GM23248 (cell line): ENCODE results near the gene ZFP82. TPM values are rescaled to one million over a fixed set of nuclear protein-coding genes. Genes with fewer than 3 reads are reported as not detected.

ENCODE experiments used
- DNase-seq: peaks from one replicate; pipeline ENCODE4 v3.0.0-alpha.2; 2015
- H2AFZ ChIP-seq: fragments of 200-600 bp; sonication (generic); 2 replicates; pipeline ENCODE4 v1.6.1; 2016; ENCODE audit warnings: antibody characterized with exemption
- H3F3A ChIP-seq: fragments of 200-600 bp; sonication (generic); 2 replicates; pipeline ENCODE4 v1.6.1; 2016; ENCODE audit warnings: mild to moderate bottlenecking, antibody characterized with exemption, mixed run types; ENCODE audit not compliant: insufficient read depth
- H3K27ac ChIP-seq: fragments of 200-600 bp; sonication (generic); 2 replicates; pipeline ENCODE4 v1.5.1; 2016; ENCODE audit warnings: mild to moderate bottlenecking
- H3K27me3 ChIP-seq: fragments of 200-600 bp; sonication (generic); replicated peaks from 2 replicates; pipeline ENCODE4 v1.6.1; 2016; ENCODE audit warnings: mild to moderate bottlenecking; ENCODE audit not compliant: insufficient read depth
- H3K36me3 ChIP-seq: fragments of 200-600 bp; sonication (generic); 2 replicates; pipeline ENCODE4 v1.6.1; 2016; ENCODE audit warnings: low read depth, mild to moderate bottlenecking
- H3K4me1 ChIP-seq: fragments of 200-600 bp; sonication (generic); 2 replicates; pipeline ENCODE4 v1.6.1; 2016; ENCODE audit warnings: mild to moderate bottlenecking; ENCODE audit not compliant: insufficient read depth
- H3K4me2 ChIP-seq: fragments of 200-600 bp; sonication (generic); one replicate; pipeline ENCODE4 v1.6.1; 2016; ENCODE audit warnings: mild to moderate bottlenecking; ENCODE audit not compliant: unreplicated experiment
- H3K4me3 ChIP-seq: fragments of 200-600 bp; sonication (generic); 2 replicates; pipeline ENCODE4 v1.5.1; 2016; ENCODE audit warnings: mild to moderate bottlenecking
- H3K79me2 ChIP-seq: fragments of 200-600 bp; sonication (generic); 2 replicates; pipeline ENCODE4 v1.6.1; 2016; ENCODE audit warnings: mild to moderate bottlenecking; ENCODE audit not compliant: insufficient read depth
- H3K9ac ChIP-seq: fragments of 200-600 bp; sonication (generic); 2 replicates; pipeline ENCODE4 v1.6.1; 2016; ENCODE audit warnings: mild to moderate bottlenecking
- H3K9me2 ChIP-seq: fragments of 200-600 bp; sonication (generic); 2 replicates; pipeline ENCODE4 v1.6.1; 2016; ENCODE audit warnings: mixed run types, mild to moderate bottlenecking, moderate library complexity; ENCODE audit not compliant: insufficient read depth
- H3K9me3 ChIP-seq: fragments of 200-600 bp; sonication (generic); one replicate; pipeline ENCODE4 v1.6.1; 2017; ENCODE audit warnings: low read depth
- H4K20me1 ChIP-seq: fragments of 200-600 bp; sonication (generic); 2 replicates; pipeline ENCODE4 v1.6.0; 2016; ENCODE audit not compliant: insufficient read depth
- EZH2 ChIP-seq: fragments of 200-600 bp; sonication (generic); IDR thresholded peaks from 2 replicates; pipeline ENCODE4 v1.6.1; 2018; ENCODE audit warnings: antibody characterized with exemption, mild to moderate bottlenecking; ENCODE audit not compliant: insufficient read depth, poor library complexity, severe bottlenecking
- EZH2phosphoT487 ChIP-seq: fragments of 200-600 bp; sonication (generic); IDR thresholded peaks from 2 replicates; pipeline ENCODE4 v1.6.1; 2018; ENCODE audit warnings: antibody characterized with exemption, moderate library complexity, mild to moderate bottlenecking, low read depth; ENCODE audit not compliant: insufficient read depth
- WGBS, 2 experiments: methylation state at CpG; one replicate each; pipeline ENCODE4 v1.1.6; 2015 to 2017; ENCODE audit warnings: low lambda C conversion rate in 2 of 2, low coverage in 1 of 2; ENCODE audit errors: missing lambda C conversion rate in 2 of 2; 5-methylcytosine and 5-hydroxymethylcytosine counted together
- in situ Hi-C: fragments of 300-500 bp; cut with MboI; formaldehyde crosslinking; loops from 2 replicates; pipeline ENCODE4 v1.15.0; 2020
- polyA plus RNA-seq: library from polyadenylated mRNA; unstranded; fragments of >200 nt; fragmentation: Nextera tagmentation; extraction: Ambion mirVana; gene quantifications from 2 replicates; pipeline ENCODE4 v1.2.1, GENCODE V29; 2016
- total RNA-seq: library from RNA; depleted of rRNA; stranded (reverse); fragments of >200 nt; shearing (Covaris generic); gene quantifications from 2 replicates; pipeline ENCODE4 v1.2.3, GENCODE V29; 2014

Gene ZFP82
- total and polyA plus RNA-seq, 2 experiments from 2014 or later: 9.4 to 9.9 TPM

DNA sequence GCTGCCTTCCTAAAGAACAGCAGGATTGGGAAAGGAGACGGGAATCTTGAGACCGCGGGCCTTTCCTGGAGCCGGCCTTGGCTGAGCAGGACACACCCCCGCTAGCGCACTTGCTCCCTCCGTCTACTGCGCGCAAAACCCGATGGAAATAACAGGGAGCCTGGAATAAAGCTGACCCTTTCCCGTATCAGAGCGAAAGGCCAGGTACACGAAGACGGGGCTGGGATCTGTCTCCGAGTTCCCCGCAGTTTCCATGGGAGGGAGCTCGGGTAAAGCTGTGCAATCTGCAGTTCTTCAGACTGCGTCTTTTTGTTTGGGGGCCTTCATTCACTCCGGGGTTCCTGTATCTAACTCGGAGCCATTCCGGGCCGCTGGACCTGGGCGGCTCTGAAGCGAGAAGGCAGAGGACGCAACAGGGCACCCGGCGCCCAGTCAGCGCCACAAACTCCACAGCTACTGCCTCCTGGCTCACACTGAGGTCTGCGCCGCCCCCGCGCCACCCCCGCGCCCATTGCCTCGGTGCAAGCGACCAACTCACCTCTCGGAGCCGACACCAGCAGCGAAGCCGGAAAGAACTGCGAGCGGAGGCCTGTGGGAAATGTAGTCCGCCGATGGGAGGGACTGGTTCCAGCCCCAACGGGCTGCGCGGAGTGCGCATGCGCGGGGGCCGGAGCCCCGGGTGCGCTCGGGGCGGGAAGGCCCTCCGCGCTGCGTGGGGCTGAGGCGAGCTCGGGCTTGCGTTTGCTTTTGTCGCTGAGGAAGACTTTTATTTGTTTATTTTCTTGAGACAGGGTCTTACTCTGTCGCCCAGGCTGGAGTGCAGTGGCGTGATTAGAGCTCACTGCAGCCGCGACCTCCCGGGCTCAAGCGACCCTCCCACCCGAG, 39.6 kb downstream of the ZFP82 start, which contains the start of gene ZFP14:
TSS of gene ZFP14 (minus strand) at position 577 of the 885 bp plus-strand sequence. CDS start 11,309 bp downstream, outside the sequence.
- peak within 1 kb of the TSS; percentile 85 for H3K4me2 ChIP-seq
- peak within 1 kb of the TSS; percentile 78 for H3K27ac ChIP-seq
- TF ChIP-seq EZH2 (no peak), EZH2phosphoT487 (no peak)
- H3K4me3 ChIP-seq: peak within 1 kb of the TSS; percentile 91
- no peaks in the 10 kb centered on the region for H4K20me1 ChIP-seq
- peaks cover 14% of the 10 kb centered on the region for H3F3A ChIP-seq
- peak; percentile 96 for DNase-seq
- 5 to 6% methylated on average over 69 of the region's 69 CpGs for WGBS, 2 experiments
- peaks cover 8% of the 10 kb centered on the region for H3K4me1 ChIP-seq
- in situ Hi-C loops: no loop called here
- peaks cover 21% of the 10 kb centered on the region for H3K79me2 ChIP-seq
- H3K27me3 ChIP-seq: no peaks in the 10 kb centered on the region
- no peaks in the 10 kb centered on the region for H3K9me2 ChIP-seq
- peak within 1 kb of the TSS; percentile 96 for H2AFZ ChIP-seq
- H3K9me3 ChIP-seq: no peaks in the 10 kb centered on the region
- H3K36me3 ChIP-seq: no peaks in the 10 kb centered on the region
- peak within 1 kb of the TSS; percentile 86 for H3K9ac ChIP-seq

DNA sequence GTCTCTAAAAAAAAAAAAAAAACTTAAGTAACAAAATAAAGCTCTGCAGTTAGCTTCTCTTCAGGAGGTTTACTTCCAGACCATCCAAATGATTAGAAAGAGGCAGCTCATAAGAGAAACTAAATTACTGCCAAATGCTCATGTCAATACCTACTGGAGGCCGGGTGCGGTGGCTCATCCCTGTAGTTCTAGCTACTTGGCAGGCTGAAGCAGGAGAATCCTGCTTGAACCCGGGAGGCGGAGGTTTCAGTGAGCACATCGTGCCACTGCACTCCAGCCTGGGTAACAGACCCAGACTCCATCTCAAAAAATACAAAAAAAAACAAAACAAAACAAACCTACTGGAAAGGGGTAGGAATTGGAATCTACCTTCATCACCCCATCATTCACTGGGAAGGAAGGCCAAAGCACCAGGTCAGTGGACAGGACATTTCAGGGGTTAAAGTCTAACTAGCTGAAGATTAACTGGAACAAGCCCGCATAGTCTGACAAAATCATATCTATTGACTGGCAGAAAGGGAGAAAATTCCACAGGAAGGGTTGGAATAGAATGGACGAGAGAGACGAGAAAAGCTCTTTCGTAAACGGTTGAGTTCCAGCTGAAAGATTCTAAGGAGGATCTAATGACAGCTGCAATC, 40.8 kb downstream of the ZFP82 start:
- 55 to 60% methylated on average over 9 to 10 of the region's 10 CpGs for WGBS, 2 experiments
- Histone ChIP-seq H3K79me2 (peaks cover 33% of the 10 kb centered on the region), H3K27me3 (no peaks in the 10 kb centered on the region), H3K4me3 (peak overlapping the region; percentile 91), H3K27ac (peak overlapping the region; percentile 78), H3F3A (peaks cover 14% of the 10 kb centered on the region), H4K20me1 (no peaks in the 10 kb centered on the region), H3K9me3 (no peaks in the 10 kb centered on the region), H3K4me2 (peak overlapping the region; percentile 85), H3K36me3 (no peaks in the 10 kb centered on the region), H3K4me1 (peaks cover 8% of the 10 kb centered on the region), H2AFZ (peak overlapping the region; percentile 96), H3K9me2 (no peaks in the 10 kb centered on the region), H3K9ac (peak overlapping the region; percentile 86)
- TF ChIP-seq EZH2phosphoT487: no peak
- no peak for TF ChIP-seq EZH2
- peak; percentile 15 for DNase-seq
- in situ Hi-C loops: no loop called here

DNA sequence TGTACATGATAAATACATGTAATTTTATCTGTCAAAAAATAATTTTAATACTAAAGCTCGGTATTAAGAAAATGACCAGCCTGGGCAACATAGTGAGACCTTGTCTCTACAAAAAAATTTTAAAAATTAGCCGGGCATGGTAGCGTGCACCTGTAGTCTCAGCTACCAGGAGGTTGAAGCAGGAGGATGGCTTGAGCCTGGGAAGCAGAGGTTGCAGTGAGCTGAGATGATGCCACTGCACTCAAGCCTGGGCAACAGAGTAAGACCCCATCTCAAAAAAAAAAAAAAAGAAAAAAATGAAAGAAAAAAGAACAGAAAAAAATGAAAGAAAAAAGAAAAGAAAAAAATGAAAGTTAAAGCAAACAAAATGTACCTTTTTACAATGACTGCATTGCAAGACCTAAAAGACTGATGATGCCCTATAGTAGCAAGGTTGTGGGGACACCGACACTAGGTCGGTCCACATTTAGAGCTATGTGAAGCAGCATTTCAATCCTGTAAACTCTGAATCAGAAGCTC, 44.7 kb downstream of the ZFP82 start:
- peaks cover 34% of the 10 kb centered on the region for H3K79me2 ChIP-seq
- H3K9me2 ChIP-seq: no peaks in the 10 kb centered on the region
- in situ Hi-C loops: no loop called here
- no peak overlapping the region for H2AFZ ChIP-seq
- H3K9ac ChIP-seq: no peak overlapping the region
- no peak for DNase-seq
- H3K27me3 ChIP-seq: no peaks in the 10 kb centered on the region
- no peak for TF ChIP-seq EZH2phosphoT487
- TF ChIP-seq EZH2: no peak
- peaks cover 13% of the 10 kb centered on the region for H3F3A ChIP-seq
- H3K36me3 ChIP-seq: no peaks in the 10 kb centered on the region
- no peak overlapping the region for H3K4me2 ChIP-seq
- H4K20me1 ChIP-seq: no peaks in the 10 kb centered on the region
- H3K27ac ChIP-seq: no peak overlapping the region
- no peaks in the 10 kb centered on the region for H3K9me3 ChIP-seq
- no peak overlapping the region for H3K4me3 ChIP-seq
- peaks cover 8% of the 10 kb centered on the region for H3K4me1 ChIP-seq
- WGBS, 2 experiments: 93 to 94% methylated on average over 5 of the region's 5 CpGs

DNA sequence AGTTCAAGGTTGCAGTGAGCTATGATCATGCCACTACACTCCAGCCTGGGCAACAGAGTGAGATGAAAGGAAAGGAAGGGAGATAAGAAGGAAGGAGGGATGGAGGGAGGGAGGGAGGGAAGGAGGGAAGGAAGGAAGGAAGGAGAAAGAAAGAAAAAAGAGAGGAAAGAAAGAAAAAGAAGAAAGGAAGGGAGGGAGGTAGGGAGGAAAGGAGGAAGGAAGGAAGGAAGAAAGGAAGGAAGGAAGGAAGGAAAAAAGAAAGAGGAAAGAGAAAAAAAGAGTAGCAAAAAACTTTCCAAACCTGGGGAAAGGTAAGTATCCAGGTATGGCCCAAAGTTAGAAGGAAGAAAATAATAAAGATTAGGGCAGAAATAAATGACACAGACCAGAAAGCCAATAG, 46.6 kb downstream of the ZFP82 start:
- TF ChIP-seq EZH2: no peak
- no peak for TF ChIP-seq EZH2phosphoT487
- peaks cover 25% of the 10 kb centered on the region for H3K79me2 ChIP-seq
- no peak overlapping the region for H3K9ac ChIP-seq
- H3F3A ChIP-seq: no peaks in the 10 kb centered on the region
- H3K4me1 ChIP-seq: no peaks in the 10 kb centered on the region
- in situ Hi-C loops: no loop called here
- H3K9me2 ChIP-seq: no peaks in the 10 kb centered on the region
- H3K9me3 ChIP-seq: no peaks in the 10 kb centered on the region
- H3K27ac ChIP-seq: no peak overlapping the region
- H3K4me3 ChIP-seq: no peak overlapping the region
- no peaks in the 10 kb centered on the region for H4K20me1 ChIP-seq
- no peaks in the 10 kb centered on the region for H3K27me3 ChIP-seq
- no peak overlapping the region for H2AFZ ChIP-seq
- H3K36me3 ChIP-seq: no peaks in the 10 kb centered on the region
- no peak for DNase-seq
- no peak overlapping the region for H3K4me2 ChIP-seq
